HG03571 (cell line): ENCODE results near the gene PNKD.
A peak's percentile ranks its signal among the peaks of the same experiment; 100 is the strongest.

Experiments
- ATAC-seq: cut with Tn5 transposase; IDR thresholded peaks from one replicate; pipeline ENCODE4 v1.9.1; 2021; ENCODE audit not compliant: unreplicated experiment

The PNKD gene

DNA sequence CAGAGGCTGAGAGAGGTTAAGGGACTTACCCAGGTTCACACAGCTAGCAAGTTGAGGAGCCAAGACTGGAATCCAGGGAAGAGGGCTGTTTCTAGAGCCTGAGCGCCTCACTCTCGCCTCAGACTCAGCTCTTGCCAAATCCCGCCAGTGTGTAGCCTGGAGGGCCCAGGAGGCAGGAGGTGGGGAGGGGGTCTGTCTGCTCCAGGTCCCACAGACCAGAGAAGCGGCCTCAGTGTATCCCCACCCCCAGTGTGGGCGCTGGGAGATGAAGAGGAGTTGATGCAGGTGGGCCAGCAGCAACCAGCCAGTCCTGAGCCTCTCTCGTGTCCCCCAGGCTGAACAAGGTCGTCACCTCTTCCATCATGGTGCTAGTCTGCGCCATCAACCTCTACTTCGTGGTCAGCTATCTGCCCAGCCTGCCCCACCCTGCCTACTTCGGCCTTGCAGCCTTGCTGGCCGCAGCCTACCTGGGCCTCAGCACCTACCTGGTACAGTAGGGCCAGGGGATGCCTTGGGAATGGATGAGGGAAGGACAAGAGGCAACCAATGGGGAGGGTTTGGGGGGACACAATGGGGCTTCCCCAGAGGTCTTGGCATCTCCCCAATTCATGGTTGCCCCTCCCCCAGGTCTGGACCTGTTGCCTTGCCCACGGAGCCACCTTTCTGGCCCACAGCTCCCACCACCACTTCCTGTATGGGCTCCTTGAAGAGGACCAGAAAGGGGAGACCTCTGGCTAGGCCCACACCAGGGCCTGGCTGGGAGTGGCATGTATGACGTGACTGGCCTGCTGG, 124.2 kb downstream of the PNKD start:
- ATAC-seq = no peak

DNA sequence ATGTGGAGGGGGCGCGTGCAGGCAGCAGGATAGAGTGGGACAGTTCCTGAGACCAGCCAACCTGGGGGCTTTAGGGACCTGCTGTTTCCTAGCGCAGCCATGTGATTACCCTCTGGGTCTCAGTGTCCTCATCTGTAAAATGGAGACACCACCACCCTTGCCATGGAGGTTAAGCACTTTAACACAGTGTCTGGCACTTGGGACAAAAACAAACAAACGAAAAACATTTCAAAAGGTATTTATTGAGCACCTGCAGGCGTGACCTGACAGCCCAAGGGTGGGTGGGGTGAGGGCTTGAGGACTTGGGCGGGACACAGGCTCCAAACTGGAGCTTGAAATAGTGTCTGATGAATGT, 124.7 kb downstream of the PNKD start:
- no peak for ATAC-seq

DNA sequence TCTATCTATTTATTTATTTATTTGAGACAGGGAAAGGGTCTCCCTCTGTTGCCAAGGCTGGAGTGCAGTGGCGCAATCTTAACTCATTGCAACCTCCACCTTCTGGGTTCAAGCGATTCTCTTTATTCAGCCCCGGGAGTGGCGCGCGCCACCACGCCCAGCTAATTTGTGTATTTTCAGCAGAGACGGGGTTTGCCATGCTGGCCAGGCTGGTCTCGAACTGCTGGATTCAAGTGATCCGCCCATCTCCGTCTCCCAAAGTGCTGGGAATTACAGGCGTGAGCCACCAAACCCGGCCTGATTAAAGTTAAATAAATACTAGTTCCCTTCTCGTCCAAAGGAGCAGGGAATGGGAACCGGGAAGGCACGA, 125.1 kb downstream of the PNKD start:
- ATAC-seq = no peak

DNA sequence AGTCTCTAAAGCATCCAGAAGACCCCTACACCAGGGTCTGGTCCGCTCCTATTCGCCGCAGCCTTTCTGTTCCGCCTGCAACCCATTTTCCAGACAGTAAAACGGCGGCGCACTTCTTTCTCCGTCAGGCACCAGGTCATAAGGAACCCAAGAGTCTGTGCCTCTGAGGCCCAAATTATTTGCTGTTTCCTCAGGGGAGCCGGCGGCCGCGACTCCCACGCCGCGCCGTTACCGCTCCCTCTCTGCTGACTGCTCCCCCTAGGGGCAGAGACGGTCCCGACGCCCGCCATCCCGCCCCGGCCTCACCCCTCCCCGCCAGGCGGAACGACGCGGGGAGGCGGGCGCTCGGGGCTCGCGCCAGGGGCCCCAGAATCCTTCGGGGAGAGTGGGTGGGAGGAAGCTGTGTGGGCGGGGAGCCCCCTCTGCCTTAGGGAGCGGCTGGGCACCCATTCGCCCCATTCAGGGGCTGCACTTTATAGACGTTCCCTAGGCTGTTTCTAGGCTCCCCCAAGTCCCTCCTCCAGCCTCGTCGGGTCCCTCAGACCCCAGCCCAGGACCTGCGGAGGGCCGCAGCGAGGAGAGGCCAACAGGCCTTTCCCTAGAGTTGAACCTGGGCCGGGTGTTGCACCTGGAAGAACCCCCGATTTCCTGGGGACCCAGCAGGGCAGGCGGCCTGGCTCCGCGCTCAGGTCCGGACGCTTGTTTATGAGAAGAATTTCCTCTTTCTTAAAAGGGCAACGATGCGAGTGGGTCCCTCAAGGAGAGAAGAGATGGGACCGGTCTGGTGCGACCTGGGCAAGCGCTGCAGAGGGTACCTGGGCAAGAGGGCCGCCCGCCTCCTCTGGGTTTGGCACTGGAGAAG, 125.7 kb downstream of the PNKD start:
- peak; percentile 37 for ATAC-seq
